Stimulated activated CD4-positive, alpha-beta T cell treated with anti-CD3 and anti-CD28 coated beads, Interleukin-1b, Interleukin-23, amount 100 ng/mL, for 1 hour (primary cell): ENCODE results near the gene SRGAP1.
"Not testable (repeated sequence)": the region's sequence is repeated elsewhere in the genome, so short reads cannot be mapped to it uniquely, and the experiment has no call there.

Source experiments
- DNase-seq, 2 donors: peaks; one replicate each; pipeline ENCODE4 v3.0.0-alpha.2; 2020; ENCODE audit warnings: low read depth in 2 of 2

The SRGAP1 gene

DNA sequence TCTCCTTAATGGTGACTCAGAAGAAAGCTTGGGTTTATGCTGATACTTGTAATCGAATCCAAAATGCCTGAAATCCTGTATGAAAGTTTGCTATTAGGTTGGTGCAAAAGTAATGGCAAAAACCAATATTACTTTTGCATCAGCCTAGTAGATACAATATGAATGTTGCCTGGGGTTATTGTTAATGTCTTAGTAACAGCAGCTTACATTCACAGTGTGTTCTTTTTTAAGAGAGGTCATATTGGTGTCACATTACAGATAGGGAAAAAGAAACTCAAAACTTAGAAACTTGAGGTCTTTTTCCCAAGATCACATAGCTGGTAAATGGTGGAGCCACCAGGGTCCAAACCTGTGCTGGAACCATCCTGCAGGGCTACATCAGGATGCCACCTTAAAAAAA is 25.2 kb downstream of the SRGAP1 start:
- DNase-seq: no peak

DNA sequence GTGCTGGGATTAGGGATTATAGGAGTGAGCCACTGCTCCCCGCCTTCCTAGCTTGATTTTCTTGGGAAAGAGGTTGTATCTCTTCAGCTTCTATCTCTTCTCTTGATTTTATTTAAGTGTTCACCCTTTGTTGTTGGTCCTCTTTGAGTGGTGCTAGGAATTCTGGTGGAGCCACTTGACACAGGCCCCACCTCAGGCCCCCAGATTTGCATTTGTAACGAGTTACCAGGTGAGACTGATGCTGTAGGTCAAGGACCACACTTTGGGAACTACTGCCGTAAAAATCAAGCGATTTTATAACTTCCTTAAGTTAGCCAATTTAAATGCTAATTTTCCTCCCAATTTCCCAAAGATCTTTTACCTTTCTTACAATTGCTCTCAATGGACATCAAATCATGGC is 26.3 kb downstream of the SRGAP1 start:
- DNase-seq: no peak

DNA sequence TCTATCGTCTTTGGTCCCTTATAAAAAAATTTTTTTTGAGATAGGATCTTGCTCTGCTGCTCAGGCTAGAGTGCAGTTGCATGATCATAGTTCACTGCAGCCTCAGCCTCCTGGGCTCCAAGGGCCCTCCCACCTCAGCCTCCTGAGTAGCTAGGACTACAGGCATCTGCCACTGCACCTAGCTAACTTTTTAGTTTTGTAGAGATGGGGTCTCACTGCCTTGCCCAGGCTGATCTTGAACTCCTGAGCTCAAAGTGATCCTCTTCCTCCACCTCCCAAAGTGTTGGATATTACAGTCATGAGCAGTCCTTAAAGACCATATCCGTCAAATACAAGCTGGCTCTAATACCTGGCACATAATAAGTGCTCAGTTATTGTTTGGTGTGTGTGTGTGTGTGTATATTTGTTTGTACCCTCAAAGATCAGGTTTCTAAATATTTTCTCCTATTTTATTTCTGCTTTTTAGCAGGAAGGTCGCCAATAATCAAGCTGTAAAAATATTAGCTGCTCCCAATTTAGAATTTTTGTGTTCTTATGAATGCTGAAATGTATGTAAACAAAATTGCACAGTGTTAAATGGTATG is 30.5 kb downstream of the SRGAP1 start:
- no peak for DNase-seq

DNA sequence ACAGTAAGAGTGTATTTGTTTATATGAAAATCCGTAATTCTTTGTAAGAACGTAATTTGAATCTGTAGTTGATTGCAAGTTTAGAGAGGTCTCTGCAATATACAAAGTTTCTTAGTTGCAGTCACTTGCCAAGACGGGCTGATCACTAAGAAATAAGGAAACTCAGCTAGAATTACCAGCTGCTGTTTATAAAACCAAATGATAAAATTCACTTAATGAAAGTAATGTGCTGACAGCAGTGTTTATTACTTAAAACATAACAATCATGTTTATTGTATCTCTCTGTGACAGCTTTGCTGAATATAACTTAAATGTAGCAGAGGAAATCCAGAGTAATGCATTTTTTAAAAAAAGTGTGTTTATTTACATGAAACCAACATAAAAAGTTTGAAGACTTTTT is 31.2 kb downstream of the SRGAP1 start:
- DNase-seq: no peak

DNA sequence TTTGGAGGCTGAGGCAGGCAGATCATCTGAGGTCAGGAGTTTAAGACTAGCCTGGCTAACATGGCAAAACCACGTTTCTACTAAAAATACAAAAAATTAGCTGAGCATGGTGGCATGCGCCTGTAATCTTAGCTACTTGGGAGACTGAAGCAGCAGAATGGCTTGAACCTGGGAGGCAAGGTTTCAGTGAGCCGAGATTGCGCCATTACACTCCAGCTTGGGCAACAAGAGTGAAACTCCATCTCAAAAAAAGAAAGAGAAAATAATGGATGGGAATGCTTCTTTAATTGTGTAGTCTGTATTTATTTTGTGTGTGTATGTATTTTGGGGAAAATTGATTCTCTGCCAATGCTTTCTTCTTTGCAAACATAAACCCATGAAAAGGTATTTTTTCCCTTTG is 32.5 kb downstream of the SRGAP1 start:
- DNase-seq: no peak

DNA sequence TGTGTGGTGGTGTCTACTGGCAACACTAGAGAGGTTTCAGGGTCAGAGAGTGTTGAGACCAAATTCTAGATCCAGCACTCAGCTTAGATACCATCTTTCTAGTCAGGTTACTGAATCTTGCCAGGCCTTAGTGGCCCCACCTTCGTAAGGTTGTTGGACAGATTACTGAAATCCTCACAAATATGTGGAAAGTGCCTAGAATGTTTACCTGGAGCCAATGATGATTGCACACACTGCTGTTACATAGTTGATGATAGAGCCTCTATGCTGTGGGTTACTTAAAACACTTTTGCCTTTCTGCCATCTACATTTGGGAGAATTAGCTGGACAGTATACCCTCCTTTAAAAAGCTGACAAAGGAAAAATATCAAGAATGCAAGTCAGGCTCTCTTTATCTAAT is 33.2 kb downstream of the SRGAP1 start:
- DNase-seq: no peak

DNA sequence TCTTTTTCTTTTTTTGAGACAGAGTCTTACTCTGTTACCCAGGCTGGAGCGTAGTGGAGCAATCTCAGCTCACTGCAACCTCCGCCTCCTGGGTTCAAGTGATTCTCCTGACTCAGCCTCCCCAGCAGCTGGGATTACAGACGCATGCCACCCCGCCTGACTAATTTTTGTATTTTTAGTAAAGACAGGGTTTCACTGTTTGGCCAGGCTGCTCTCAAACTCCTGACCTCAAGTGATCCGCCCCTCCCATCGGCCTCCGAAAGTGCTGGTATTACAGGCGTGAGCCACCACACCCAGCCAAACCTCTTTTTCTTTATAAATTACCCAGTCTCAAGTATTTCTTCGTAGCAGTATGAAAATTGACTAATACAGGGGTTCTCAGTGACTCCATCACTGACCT is 35.7 kb downstream of the SRGAP1 start:
- DNase-seq: not testable (repeated sequence)

DNA sequence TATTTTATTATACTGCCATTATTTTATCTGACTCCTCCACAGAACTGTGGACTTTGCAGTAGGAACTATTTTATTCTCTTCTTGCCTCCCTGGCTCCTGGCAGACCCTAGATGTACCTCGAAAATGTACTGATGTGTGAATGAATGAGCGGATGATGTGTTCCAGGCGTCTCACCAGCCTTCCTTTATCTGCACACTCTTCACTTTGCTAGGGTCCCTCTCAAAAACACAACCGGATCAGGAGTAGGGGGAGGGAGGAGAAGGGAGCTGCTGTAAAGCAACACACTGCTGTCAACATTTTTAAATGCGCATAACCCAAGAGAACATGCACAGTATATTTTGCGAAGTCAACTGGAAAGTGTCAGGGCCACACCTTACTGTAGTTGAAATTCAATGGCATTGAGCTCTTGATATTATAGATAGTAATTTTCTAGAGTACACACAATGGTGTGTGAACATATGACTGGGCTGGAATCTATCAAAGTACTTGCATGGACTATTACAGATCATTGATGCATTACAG is 36.3 kb downstream of the SRGAP1 start:
- DNase-seq: no peak

DNA sequence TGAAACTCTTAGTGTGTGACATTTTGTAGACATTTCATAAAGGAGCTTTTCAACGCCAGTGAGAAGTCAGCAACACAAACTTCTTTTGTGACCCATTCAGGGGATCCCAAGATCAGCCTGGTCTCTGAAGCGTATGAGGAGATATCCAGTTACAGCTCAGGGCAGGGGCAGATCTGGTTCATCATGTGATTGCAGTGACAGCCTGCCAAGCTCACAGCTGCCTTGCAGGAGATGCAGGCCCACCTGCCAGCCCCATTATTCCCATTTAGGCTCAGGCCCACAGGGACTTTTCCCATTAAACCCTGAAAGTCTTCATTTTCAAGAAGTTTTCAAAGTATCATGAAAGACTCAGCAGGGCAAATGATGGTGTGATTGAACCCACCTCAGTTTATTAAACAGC is 38.3 kb downstream of the SRGAP1 start:
- no peak for DNase-seq

DNA sequence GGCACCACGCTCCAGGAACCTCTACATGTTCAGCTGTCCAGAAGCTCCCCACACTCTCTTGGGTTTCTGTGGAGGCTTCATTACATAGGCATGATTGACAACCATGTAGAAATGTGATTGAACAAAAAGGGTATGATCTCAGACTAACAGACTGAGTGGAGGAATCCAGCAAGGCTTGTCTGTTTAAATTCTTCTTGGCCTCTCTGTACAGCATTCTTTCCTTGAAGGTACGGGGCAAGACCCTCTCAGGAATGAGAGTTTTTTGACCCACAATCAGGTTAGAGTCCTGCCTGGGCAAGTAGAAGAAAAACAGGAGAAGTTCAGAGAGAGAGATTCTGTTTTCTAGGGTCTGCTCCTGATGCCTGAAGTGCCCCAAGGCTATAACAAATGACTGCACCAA is 40.9 kb downstream of the SRGAP1 start:
- no peak for DNase-seq

DNA sequence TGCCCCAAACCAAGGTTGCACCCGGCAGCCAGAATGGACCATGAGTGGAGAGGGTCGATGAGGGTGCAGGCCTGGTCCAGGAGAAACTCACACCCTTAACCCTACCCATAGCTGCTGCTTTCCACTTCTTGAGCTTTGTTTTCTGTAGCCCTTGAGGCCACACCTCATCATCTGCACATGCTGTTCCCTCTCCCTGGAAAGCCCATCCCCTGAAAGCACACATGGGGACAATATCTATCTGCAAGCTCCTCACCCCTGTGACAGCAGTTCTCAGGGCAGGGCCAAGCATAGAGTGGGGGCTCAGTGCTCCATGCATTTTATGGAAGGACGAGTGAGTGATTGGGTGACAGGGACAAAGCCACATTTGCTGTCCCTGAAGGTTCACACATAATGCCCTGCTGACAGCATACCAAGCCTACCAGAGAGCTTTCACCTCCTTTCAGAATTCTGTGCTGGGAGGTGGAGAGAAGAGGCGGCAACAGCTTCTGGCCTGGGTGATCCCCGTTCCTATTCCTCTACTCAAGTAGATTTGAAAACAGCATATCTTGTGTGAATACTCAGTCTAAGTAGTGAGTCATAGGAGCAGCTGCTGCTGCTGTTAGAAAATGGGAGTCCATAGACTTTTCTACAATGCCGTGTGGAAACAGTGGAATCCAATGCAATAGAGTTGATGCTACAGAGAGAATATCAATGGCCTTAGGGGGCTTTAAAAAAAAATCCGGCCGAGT is 44.6 kb downstream of the SRGAP1 start:
- no peak for DNase-seq

DNA sequence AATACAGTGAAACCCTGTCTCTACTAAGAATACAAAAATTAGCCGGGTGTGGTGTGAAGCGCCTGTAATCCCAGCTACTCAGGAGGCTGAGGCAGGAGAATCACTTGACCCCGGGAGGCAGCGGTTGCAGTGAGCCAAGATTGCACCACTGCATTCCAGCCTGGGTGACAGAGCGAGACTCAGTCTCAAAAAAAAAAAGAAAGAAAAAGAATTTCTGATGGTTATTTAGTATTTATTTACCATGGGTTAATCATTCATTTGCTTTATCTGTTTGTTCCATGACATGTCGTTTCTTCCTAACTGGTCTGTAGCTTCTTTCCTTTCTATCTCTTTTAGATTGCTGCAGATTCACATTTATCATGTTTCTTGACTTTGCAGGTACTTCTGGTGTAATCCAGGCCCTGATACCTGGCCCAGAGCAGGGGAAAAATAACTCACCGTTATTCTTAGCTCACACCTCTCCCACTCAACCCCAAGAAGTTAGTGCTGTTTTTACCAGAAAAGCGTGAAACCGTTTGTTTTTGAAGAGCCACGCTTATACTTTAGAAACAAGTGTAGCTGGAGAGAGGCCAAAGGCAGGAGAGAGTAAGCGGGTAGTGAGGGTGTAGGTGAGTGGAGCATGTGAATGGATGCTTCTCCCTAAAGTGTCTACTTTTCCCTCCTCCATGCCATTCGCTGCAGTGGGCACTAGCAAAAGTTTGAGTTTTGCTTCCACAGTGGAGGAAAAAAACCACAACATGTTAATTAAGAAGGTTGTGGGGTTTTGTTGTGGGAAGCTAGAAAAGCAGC is 45.4 kb downstream of the SRGAP1 start:
- DNase-seq: no peak

DNA sequence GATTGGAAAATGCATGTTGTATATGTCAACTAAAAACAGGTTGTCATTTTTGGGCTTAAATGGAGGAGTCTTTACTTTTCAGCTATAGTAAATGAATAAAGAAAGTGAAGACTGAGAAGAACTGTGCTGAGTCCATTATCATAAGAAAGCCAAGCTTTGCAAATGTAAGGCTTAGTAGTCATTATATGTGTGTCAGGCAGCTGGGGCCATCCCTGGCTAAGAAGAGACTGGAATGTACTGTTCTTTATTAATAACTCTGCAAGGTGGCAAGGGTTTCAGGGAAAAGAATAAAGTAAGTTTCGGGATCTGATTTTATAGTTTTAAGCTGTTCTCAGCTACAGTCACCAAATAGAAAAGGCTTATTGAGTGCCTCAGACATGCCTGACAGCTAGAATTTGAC is 48.7 kb downstream of the SRGAP1 start:
- DNase-seq: no peak

DNA sequence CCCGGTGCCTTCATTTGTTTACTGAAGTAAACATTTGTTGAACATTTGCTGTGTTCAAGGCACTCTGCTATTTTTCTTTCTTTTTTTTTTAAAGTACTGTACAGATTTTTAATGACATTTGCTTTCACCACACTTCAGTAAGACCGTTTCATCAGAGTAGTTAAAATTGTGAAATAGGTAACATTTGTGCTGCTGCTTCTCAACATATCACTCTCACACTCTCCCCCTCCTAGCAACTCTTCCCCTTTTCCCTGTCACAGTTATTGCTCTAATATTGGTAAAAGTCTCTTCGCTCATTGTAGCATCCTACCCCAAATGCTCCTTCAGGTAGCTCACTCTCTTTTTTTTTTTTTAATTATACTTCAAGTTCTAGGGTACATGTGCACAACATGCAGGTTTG is 49.6 kb downstream of the SRGAP1 start:
- no peak for DNase-seq

DNA sequence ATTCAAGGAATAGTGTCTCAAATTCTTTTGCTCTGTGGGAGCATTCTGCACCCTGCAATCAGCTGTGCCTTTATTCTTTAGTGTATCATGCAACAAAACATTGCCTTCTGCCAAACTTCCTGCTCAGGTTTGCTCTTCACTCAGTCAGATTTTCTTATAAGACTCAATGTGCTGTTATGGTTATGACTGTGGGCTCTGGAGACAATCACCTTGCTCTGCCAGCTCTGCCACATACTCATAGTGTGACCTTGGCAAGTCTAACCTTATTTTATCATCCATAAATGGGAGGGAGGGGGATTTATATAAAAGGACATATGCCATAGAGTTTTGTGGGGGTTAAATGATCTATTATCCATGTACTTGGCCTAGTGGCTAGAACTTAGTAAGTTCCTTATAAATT is 51.3 kb downstream of the SRGAP1 start:
- no peak for DNase-seq

DNA sequence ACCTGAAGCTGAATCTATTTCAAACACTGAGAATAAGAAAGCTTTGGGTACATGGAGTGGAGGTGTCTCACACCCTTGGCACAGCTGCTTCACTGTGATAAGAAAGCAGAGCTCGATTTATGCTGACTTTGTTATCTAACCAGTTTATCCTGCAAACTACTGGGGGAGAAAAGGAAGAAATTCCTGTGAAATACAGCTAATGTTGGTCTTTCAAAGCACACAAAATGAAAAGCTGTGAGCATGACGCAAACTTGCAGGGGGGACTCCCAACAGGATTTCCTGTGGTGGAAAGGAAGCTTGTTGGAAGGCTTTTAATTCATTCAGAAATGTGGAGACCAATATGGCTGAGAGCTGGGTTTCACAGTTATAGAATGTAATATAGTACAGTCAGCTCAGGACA is 53.4 kb downstream of the SRGAP1 start:
- no peak for DNase-seq

DNA sequence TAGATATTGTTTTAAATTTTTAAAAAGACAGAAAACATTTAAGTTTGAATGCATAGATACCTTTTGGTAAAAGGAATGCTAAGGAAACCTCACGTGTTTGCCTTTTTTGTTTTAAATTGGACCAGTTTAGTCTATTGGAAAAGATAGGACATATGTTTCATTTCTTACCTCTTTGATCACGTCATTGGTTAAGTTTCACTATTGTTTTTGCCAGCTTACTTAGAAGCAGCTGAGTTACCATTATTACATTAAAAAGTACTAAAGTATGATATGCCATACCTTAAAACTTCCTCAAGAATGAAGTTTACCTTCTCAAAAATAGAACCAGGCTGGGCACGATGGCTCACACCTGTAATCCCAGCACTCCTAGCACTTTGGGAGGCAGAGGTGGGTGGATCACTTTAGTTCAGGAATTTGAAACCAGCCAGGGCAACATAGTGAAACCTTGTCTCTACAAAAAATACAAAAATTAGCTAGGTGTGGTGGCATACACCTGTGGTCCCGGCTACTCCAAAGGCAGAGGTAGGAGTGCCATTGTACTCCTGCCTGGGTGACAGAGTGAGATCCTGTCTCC is 54.4 kb downstream of the SRGAP1 start:
- no peak for DNase-seq

DNA sequence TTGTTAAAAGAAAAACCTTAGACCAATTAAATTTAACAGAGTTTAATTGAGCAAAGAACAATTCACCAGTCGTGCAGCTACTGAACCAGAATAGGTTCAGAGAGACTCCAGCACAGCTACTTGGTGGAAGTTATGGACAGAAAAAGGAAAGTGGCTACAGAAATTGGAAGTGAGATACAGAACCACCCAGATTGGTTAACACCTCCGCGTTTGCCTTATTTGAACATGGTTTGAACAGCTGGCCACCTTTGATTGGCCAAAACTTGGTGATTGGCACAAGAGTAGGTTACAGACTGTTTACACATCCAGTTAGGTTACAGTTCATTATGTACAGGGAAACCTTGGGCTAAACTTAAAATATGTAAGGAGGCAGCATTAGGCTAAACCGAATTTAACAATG is 54.9 kb downstream of the SRGAP1 start:
- DNase-seq: no peak

DNA sequence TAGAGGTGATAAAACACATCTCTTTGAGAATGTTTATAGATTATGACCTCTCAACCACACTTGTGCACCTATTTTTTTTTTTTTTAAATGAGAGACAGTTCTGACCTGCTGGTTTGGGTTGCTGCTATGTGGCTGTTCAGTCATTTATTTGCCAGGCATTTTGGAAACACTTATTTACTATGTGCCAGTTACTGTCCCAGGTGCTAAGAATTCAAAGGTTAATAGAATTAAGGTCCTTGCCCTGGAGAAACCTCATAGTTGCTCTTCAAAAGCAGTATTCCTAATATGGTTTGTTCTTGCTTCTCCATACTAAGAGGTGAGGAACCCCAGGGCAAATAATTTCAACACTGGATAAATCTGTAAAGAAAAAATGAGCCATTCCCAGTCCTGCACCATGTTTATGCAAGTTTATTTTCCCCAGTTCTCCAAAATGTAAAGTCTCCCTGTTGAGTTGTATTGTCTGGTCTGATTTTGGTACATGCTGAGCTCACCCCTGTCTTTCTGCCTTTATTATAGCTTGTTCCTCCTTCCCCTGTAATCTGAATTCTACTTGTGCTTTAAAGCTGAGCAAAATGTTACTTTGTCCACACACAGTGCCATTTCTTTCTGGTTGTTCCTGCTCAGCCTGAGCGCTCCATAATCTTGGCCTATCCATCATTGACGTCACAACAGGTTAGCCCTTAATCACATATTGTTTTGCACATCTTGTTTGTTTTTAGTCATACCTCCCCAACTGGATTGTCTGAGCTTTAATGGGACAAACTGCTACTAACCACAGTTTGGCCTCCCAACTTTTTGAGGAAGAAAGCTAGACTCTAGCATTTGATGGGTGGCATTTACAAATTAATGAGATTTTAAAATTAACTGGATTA is 56.7 kb downstream of the SRGAP1 start:
- no peak for DNase-seq

DNA sequence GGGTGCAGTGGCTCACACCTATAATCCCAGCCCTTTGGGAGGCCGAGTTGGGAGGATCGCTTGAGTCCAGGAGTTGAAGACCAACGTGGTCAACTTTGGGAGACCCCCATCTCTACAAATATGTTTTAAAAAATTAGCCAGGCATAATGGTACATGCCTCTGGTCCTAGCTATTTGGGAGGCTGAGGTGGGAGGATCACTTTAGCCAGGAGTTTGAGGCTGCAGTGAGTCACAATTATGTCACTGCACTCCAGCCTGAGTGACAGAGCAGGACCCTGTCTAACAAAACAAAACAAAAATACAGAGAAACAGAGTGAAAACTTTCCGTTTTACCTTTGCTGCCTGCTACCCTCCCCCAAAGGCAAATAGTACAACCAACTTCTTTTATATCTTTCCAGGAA is 60.2 kb downstream of the SRGAP1 start:
- DNase-seq: no peak

DNA sequence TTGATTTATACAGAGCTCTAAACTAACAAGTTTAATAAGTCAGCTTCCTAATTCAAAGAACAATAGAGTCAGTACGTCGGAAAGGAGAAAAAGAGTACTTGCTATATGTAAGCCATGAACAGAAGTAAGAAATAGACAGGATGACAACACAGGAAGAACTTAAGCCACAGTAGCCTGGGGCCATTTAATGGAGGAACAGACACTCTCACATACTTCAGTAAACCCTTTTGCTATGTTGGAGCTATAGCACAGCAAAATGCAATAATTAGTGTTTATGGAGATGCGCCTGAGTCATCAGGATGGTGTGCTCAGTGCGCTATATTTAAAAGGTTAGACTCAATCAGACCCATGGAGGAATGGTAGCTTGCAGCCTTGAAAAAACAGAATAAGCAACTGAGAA is 61.0 kb downstream of the SRGAP1 start:
- no peak for DNase-seq

DNA sequence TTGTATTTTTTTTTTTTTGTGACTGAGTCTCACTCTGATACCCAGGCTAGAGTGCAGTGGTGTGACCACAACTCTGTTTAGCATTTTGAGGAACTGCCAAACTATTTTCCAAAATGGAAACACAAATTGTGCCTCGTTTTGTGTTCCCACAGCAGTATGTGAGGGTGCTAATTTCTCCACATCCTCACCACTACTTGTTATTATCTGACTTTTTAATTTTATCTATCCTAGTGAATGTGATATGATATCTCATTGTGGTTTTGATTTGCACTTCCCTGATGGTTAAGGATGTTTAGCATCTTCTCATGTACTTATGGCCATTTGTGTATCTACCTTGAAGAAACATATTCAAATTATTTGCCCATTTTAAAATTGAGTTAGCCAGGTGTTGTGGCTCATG is 62.4 kb downstream of the SRGAP1 start:
- DNase-seq: no peak
